Subcutaneous abdominal adipose tissue (tissue), 5 donors: ENCODE results near the gene LGI2.

Experiments used
- H3K27ac ChIP-seq: one replicate; pipeline ENCODE4 v1.7.0; 2013; ENCODE audit warnings: low read depth, mild to moderate bottlenecking, inconsistent platforms, low read length, moderate library complexity
- H3K27me3 ChIP-seq, 5 donors: one replicate each; pipeline ENCODE4 v1.7.0; 2013; ENCODE audit warnings: low read length in 5 of 5, inconsistent platforms in 1 of 5; ENCODE audit not compliant: control insufficient read depth in 5 of 5, insufficient read depth in 4 of 5
- H3K36me3 ChIP-seq, 5 donors: one replicate each; pipeline ENCODE4 v1.7.0; 2013; ENCODE audit warnings: low read length in 5 of 5; ENCODE audit not compliant: control insufficient read depth in 5 of 5, insufficient read depth in 5 of 5
- H3K4me1 ChIP-seq, 5 donors: one replicate each; pipeline ENCODE4 v1.7.0; 2013; ENCODE audit warnings: low read length in 5 of 5, mild to moderate bottlenecking in 3 of 5, moderate library complexity in 1 of 5; ENCODE audit not compliant: control insufficient read depth in 5 of 5, insufficient read depth in 5 of 5
- H3K4me3 ChIP-seq, 5 donors: one replicate each; pipeline ENCODE4 v1.7.0; 2013; ENCODE audit warnings: low read length in 5 of 5, low read depth in 1 of 5
- H3K9ac ChIP-seq, 5 donors: one replicate each; pipeline ENCODE4 v1.7.0; 2013; ENCODE audit warnings: low read length in 5 of 5, mild to moderate bottlenecking in 4 of 5, moderate library complexity in 3 of 5
- H3K9me3 ChIP-seq, 5 donors: one replicate each; pipeline ENCODE4 v1.7.0; 2013; ENCODE audit warnings: low read length in 5 of 5; ENCODE audit not compliant: control insufficient read depth in 5 of 5
- donor health status: healthy.
- donor health status: healthy.
- donor health status: healthy.
- donor health status: healthy.
- donor health status: healthy.

LGI2 gene

DNA sequence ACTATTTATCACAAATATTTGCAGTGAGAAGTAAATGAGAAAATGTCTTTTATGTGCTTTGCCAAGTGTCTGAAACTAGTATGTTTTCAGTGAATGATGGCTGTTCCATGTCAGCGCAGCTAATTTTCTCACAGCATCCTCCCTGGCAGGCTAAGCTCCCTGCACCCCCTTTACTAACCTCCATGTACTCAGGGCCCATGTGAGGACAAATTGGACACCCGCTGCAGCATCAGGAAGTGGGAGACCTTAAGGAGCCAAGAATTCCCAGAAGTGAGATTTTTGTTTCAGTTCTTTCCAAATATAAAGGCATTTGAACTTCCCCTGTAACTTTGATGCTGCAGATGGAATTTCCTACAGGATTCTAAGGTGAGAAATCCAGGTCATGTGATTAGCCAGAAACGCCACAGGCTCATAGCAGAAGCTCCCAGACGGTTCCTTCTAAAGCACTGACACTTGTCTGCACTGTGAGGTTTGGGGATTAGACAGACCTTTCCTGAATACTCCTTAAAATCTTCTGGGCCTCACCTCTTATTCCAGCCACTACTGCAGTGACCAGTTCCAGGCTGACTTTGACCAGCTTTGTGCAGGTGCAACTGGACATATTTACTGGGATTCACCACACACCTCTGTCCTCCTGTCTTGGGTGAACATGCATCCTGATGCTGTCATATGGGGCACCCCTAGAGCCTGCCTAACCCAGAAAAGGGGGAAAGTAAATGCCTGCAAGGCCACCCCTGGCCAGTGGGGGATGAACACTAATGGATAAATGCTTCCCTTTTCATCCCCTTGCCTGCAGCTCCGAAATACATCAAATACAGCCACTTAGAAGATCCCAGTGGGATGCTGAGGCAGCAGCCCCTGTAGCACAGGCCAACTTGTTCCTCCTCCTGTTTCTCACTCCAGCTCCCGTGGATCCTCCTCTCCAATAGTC is 45.9 kb downstream of the LGI2 start:
- Histone ChIP-seq H3K4me3 (no peak overlapping the region), H3K27me3 (no peaks in the 10 kb centered on the region), H3K9ac (no peak overlapping the region), H3K36me3 (no peaks in the 10 kb centered on the region), H3K4me1 (peaks cover 0 to 20% (median 7%) of the 10 kb centered on the region in 5 donors), H3K9me3 (peaks cover 0 to 3% (median 0%) of the 10 kb centered on the region in 5 donors), H3K27ac (no peak overlapping the region)

DNA sequence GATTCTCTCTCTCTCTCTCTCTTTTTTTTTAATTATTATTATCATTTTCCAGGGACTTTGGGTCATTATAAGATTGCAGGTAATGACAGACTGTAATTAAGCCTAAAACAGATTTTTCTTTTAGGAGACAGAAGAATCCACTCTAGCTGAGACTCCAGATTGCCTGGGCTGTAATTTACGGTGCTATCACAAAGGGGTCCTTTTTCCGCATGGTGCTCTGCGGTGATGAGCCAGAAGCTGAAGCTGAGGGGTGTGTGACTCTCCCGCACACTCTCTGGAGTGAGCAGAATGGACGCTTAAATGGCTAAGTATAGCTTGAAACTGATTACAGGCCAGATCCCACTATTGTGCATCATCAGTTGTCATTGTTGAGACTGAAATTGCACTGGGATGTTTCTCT is 50.0 kb downstream of the LGI2 start:
- Histone ChIP-seq H3K27ac (no peak overlapping the region), H3K9ac (no peak overlapping the region), H3K4me1 (peaks cover 3 to 50% (median 23%) of the 10 kb centered on the region in 5 donors), H3K9me3 (no peaks in the 10 kb centered on the region), H3K27me3 (no peaks in the 10 kb centered on the region), H3K4me3 (no peak overlapping the region), H3K36me3 (no peaks in the 10 kb centered on the region)

DNA sequence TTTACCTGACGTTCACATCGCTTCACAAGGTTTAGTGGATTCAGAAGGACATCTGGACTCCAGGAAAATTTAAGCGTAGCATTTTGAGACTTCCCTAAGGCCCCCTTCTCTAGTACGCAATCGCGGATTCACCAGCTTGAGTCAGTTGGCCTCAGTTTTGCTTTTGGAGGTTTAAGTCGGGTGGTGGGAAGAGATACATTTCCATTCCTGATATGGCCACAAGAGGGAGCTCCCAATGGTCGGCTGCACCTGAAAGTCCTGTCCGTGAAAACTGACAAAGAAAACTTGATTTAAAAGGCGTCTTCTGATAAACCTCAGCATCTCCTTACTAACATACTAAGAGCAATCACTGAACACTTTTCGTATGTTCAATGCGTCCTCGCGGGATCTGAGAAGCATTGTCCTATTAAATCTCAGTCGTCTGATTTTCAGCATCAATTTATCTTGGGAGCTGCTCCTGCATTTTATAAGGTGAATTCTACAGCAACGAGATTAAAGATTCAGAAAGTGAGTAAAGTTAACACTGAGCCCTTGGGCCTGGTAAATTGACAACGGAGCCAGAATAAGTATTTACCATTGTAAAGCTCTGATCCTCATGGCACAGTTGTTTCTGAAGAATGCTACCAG is 50.6 kb downstream of the LGI2 start:
- Histone ChIP-seq H3K36me3 (no peaks in the 10 kb centered on the region), H3K4me1 (peaks cover 3 to 47% (median 23%) of the 10 kb centered on the region in 5 donors), H3K9ac (peak overlapping the region; percentile 3 to 78 (median 64)), H3K9me3 (no peaks in the 10 kb centered on the region), H3K27me3 (no peaks in the 10 kb centered on the region), H3K27ac (peak overlapping the region; percentile 76), H3K4me3 (peak overlapping the region; percentile 53 to 77 (median 57))

DNA sequence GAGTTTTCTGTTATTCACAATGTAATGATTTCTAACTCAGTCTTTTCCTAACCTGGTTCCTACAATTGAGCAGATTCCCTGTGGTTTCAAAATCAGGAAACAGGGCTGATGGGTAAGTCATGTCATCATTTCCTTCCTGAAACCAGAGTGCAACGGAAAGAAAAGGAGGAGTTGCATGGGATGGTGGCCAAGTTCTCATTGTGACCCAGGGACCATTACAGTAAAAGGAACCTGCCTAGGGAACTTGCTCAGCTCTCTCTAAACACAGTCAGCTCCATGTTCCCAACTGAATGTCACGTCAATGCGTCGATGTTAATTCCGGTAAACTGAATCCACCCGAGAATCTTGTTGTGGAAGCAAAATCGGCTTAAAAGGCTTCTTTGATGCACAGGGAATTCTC is 51.2 kb downstream of the LGI2 start:
- Histone ChIP-seq H3K4me1 (peaks cover 3 to 41% (median 23%) of the 10 kb centered on the region in 5 donors), H3K27me3 (no peaks in the 10 kb centered on the region), H3K27ac (peak overlapping the region; percentile 76), H3K9me3 (no peaks in the 10 kb centered on the region), H3K4me3 (peak overlapping the region; percentile 53 to 77 (median 57)), H3K36me3 (no peaks in the 10 kb centered on the region), H3K9ac (peak overlapping the region; percentile 9 to 78 (median 64))

DNA sequence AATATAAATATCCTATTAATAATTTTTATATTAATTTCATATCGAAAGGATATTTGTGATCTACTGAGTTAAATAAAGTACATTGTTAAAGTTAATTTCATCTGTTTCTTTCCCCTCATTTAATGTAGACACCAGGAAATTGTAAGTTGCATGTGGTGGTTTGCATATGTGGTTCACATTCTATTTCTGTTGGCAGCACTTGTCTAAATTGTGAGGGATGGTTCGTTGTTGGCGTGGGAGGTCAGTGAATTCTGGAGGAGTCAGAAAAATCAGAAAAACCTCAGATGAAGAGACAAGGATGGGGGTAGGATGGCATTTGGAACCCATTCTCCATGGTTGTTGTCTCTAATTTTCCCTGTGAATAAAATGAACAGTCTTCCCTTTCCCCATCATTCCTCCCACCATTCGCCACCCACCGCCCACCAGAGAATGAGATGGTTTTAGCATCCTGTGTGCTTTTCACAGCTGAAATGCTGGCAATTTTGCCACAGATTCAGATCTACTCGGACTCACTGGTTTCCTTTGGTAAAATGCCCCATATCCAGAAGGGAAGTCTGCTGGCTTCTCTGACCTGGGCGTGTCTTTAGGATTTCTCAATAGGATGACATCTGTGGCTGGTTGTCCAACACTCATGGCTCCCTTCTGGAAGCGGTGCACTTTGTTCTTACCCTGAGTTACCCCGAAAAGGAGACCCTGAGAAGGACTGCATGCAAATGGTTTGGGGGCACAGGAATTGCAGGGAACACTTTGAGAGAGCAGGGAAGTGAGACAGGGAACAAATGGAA is 52.3 kb downstream of the LGI2 start:
- H3K9me3 ChIP-seq, result no peaks in the 10 kb centered on the region
- H3K4me1 ChIP-seq, result peaks cover 3 to 37% (median 21%) of the 10 kb centered on the region in 5 donors
- peak overlapping the region in 3 of 5 donors; percentile 57 to 77 (median 63) for H3K4me3 ChIP-seq
- no peaks in the 10 kb centered on the region for H3K27me3 ChIP-seq
- H3K27ac ChIP-seq, result peak overlapping the region; percentile 76
- H3K36me3 ChIP-seq, result no peaks in the 10 kb centered on the region
- peak overlapping the region in 1 of 5 donors; percentile 19 for H3K9ac ChIP-seq

DNA sequence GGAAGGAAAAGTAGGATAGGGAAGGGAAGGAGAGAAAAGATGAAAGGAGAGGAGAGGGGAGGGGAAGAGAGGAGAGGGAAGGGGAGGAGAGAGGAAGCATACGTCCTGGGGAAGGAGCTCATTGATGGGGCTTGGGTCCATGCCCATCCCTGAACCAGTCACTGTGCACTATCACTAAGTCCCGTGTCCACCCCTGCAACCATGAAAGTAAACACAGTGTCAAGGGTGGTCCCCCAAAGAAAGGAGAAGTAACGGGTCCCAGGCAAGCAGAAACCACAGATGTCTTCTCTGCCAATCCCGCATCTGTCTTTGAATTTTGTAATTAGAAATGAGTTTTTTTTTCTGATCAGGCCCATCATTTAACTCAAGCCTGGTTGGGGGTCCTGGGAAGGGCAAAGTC is 55.2 kb downstream of the LGI2 start:
- H3K9ac ChIP-seq, result no peak overlapping the region
- no peak overlapping the region for H3K4me3 ChIP-seq
- H3K9me3 ChIP-seq, result no peaks in the 10 kb centered on the region
- H3K27ac ChIP-seq, result no peak overlapping the region
- peaks cover 3 to 41% (median 21%) of the 10 kb centered on the region in 5 donors for H3K4me1 ChIP-seq
- H3K27me3 ChIP-seq, result no peaks in the 10 kb centered on the region
- no peaks in the 10 kb centered on the region for H3K36me3 ChIP-seq

DNA sequence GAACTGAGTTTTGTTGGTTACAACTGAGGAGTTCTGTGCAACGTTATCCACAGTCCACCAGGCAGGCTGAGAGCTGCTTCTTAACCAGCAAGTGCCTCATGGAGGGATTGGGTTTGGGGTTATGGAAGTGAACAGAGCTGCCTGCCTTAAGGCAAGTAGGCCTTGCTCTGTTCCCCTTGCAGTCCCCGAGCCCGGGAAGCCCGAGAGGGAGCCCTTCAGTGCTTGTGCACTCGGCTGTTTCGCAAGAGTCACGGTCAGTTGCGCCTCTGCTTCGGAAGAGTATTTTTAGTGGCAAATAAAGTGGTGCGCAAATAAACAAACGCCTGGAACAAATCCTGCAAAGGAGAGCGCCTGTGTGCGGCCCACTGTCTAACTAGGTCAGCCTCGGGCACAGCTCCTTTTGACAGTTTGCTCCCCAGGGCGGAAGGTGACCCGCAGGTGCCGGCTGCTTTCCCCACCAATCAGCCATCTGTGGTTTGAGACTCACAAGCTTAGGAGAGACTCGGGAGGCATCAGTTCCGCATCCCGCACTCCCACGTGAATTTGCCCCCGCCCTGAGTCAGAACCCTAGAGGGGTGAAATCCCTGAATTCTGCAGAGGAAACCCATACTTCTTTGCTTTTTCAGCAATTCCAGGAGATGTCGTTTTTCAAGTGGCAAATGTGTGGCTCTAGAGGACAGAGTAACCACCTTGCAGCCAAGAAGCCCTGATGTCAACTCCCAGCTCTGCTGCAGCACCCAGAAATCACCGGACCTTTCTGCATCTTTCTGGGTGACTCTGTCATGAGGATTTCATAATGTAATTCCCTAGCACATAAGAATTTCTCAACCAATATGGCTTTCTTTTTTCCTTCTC is 56.8 kb downstream of the LGI2 start:
- H3K27ac ChIP-seq, result no peak overlapping the region

DNA sequence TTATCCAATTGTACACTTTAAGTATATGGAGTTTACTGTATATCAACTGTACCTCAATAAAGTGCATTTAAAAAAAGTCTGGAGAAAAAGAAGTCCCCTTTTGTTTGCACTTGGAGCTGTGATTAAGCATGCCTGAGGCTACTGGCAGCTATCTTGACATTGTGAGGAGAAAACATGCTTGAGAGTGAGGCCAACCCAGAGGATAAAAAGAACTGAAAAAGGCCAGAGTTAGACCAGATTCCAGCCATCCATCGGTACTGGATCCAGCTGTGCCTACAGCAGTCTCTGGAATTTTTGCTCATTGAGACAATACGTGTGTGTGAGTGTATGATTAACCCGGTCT is 57.4 kb downstream of the LGI2 start:
- H3K4me3 ChIP-seq, result no peak overlapping the region
- no peaks in the 10 kb centered on the region for H3K36me3 ChIP-seq
- no peak overlapping the region for H3K9ac ChIP-seq
- H3K9me3 ChIP-seq, result no peaks in the 10 kb centered on the region
- no peak overlapping the region for H3K27ac ChIP-seq
- peaks cover 0 to 21% (median 3%) of the 10 kb centered on the region in 5 donors for H3K4me1 ChIP-seq
- H3K27me3 ChIP-seq, result no peaks in the 10 kb centered on the region

More for the DNA sequence above, 56.8 kb downstream of the LGI2 start:
- Histone ChIP-seq H3K9ac (no peak overlapping the region), H3K4me3 (no peak overlapping the region), H3K36me3 (no peaks in the 10 kb centered on the region), H3K4me1 (peaks cover 0 to 27% (median 8%) of the 10 kb centered on the region in 5 donors), H3K27me3 (no peaks in the 10 kb centered on the region), H3K9me3 (no peaks in the 10 kb centered on the region)

DNA sequence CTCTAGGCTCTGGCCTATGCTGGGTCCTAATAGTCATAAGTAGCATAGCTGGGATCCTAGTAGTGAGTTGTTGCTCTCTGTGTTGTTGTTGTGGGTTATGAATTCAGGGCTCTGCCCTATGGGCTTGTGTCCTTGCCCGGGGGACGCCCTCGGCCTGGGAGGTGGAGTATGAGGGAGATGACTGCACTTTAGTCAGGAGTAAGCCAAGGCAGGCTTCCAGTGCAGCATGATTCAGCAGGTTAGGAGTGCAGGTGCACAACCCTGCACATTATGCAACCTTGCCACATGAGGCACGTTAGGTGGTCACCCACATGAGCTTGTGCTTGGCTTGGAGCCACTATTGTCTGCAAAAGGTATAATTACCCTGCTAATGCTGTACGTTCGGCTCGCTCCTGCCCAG is 59.6 kb downstream of the LGI2 start:
- Histone ChIP-seq H3K4me3 (no peak overlapping the region), H3K36me3 (no peaks in the 10 kb centered on the region), H3K9me3 (no peaks in the 10 kb centered on the region), H3K27me3 (no peaks in the 10 kb centered on the region), H3K9ac (no peak overlapping the region), H3K27ac (no peak overlapping the region), H3K4me1 (peaks cover 0 to 7% (median 2%) of the 10 kb centered on the region in 5 donors)
